Breast epithelium (tissue), 3 donors: ENCODE measurements around the gene DDX39B.

Experiments used
- CTCF ChIP-seq, 3 donors: fragments of 450-650 bp; IDR thresholded peaks; one replicate each; pipeline ENCODE4 v1.5.1; 2016 to 2017; ENCODE audit warnings: antibody characterized with exemption in 3 of 3, mild to moderate bottlenecking in 3 of 3, moderate library complexity in 3 of 3
- POLR2AphosphoS5 ChIP-seq, 3 donors: sonication (generic); formaldehyde crosslinking; IDR thresholded peaks; one replicate each; pipeline ENCODE4 v1.6.1; 2017; ENCODE audit warnings: antibody characterized with exemption in 3 of 3

GRCh38 chr6:31546958-31547726 lies 5.3 kb upstream of the DDX39B start, which contains the start of gene NFKBIL1:
- TF ChIP-seq CTCF (IDR thresholded peaks at IDR 0.05) (peak in 1 of 3 donors; percentile 9), POLR2AphosphoS5 (IDR thresholded peaks at IDR 0.05) (peak; percentile 55 to 91 (median 87))
